GM23338 (cell line): ENCODE results near the gene OSBPL3. TPM values are rescaled to one million over a fixed set of nuclear protein-coding genes. Genes with fewer than 3 reads are reported as not detected.

ENCODE experiments used
- ATAC-seq: fragments of 200-7000 bp; cut with Tn5 transposase; 3 replicates; pipeline ENCODE4 v1.9.1; 2020
- DNase-seq: peaks from one replicate; pipeline ENCODE4 v3.0.0-alpha.2; 2015; ENCODE audit warnings: low spot score
- H2AFZ ChIP-seq: fragments of 200-600 bp; sonication (generic); 2 replicates; pipeline ENCODE4 v1.8.0; 2016; ENCODE audit warnings: antibody characterized with exemption, mild to moderate bottlenecking, moderate library complexity
- H3F3A ChIP-seq: fragments of 200-600 bp; sonication (generic); replicated peaks from 2 replicates; pipeline ENCODE4 v1.8.0; 2017; ENCODE audit warnings: antibody characterized with exemption, mixed run types, low read depth
- H3K27ac ChIP-seq: fragments of 200-600 bp; sonication (generic); 2 replicates; pipeline ENCODE4 v1.6.1; 2016; ENCODE audit warnings: low read depth
- H3K27me3 ChIP-seq: fragments of 200-600 bp; sonication (generic); 2 replicates; pipeline ENCODE4 v1.8.0; 2016; ENCODE audit warnings: mild to moderate bottlenecking, mixed run types, moderate library complexity; ENCODE audit not compliant: insufficient read depth
- H3K36me3 ChIP-seq: fragments of 200-600 bp; sonication (generic); 2 replicates; pipeline ENCODE4 v1.8.0; 2016; ENCODE audit warnings: mild to moderate bottlenecking; ENCODE audit not compliant: insufficient read depth
- H3K4me1 ChIP-seq: fragments of 200-600 bp; sonication (generic); 2 replicates; pipeline ENCODE4 v1.8.0; 2016; ENCODE audit warnings: mild to moderate bottlenecking, moderate library complexity; ENCODE audit not compliant: insufficient read depth
- H3K4me2 ChIP-seq: fragments of 200-600 bp; sonication (generic); 2 replicates; pipeline ENCODE4 v1.7.1; 2017; ENCODE audit warnings: mixed run types
- H3K4me3 ChIP-seq: fragments of 200-600 bp; sonication (generic); 2 replicates; pipeline ENCODE4 v1.6.1; 2016; ENCODE audit warnings: mixed run types
- H3K79me2 ChIP-seq: fragments of 200-600 bp; sonication (generic); replicated peaks from 2 replicates; pipeline ENCODE4 v1.8.0; 2017; ENCODE audit warnings: mild to moderate bottlenecking; ENCODE audit not compliant: insufficient read depth
- H3K9me2 ChIP-seq: fragments of 200-600 bp; sonication (generic); 2 replicates; pipeline ENCODE4 v1.8.0; 2017; ENCODE audit not compliant: insufficient read depth
- H4K20me1 ChIP-seq: fragments of 200-600 bp; sonication (generic); replicated peaks from 2 replicates; pipeline ENCODE4 v1.8.0; 2017; ENCODE audit warnings: mild to moderate bottlenecking; ENCODE audit not compliant: insufficient read depth
- H3K27ac Mint-ChIP-seq: 2 replicates; pipeline ENCODE4 v1.8.0; 2020; ENCODE audit warnings: inconsistent platforms, mild to moderate bottlenecking, moderate library complexity, mixed read lengths
- H3K27me3 Mint-ChIP-seq: 3 replicates; pipeline ENCODE4 v1.8.0; 2022; ENCODE audit warnings: low read depth, mild to moderate bottlenecking, moderate library complexity, mixed read lengths, inconsistent platforms; ENCODE audit not compliant: insufficient read depth, poor library complexity
- H3K36me3 Mint-ChIP-seq: 3 replicates; pipeline ENCODE4 v1.8.0; 2021; ENCODE audit warnings: low read depth, mild to moderate bottlenecking, inconsistent platforms, moderate library complexity, mixed read lengths
- H3K4me1 Mint-ChIP-seq: 3 replicates; pipeline ENCODE4 v1.8.0; 2020; ENCODE audit warnings: mild to moderate bottlenecking, inconsistent platforms, mixed read lengths
- H3K4me3 Mint-ChIP-seq: 3 replicates; pipeline ENCODE4 v1.8.0; 2021; ENCODE audit warnings: moderate library complexity, mild to moderate bottlenecking, inconsistent platforms, mixed read lengths
- H3K9me3 Mint-ChIP-seq: 3 replicates; pipeline ENCODE4 v1.8.0; 2020; ENCODE audit warnings: moderate library complexity, mild to moderate bottlenecking, inconsistent platforms, mixed read lengths
- CTCF ChIP-seq, 2 experiments: fragments of 200-600 bp in 1 of 2; sonication (generic) in 1 of 2; conservative IDR thresholded peaks; 2 replicates each; pipeline versions ENCODE4 v1.5.1 to v1.6.1; 2016 to 2017; ENCODE audit warnings: antibody characterized with exemption in 2 of 2, low read depth in 2 of 2, mild to moderate bottlenecking in 2 of 2, moderate library complexity in 1 of 2
- EZH2 ChIP-seq: fragments of 200-600 bp; sonication (generic); IDR thresholded peaks from one replicate; pipeline ENCODE4 v1.8.0; 2017; ENCODE audit warnings: antibody characterized with exemption, mild to moderate bottlenecking, low read depth; ENCODE audit not compliant: unreplicated experiment
- EZH2phosphoT487 ChIP-seq: fragments of 200-600 bp; sonication (generic); IDR thresholded peaks from one replicate; pipeline ENCODE4 v1.8.1; 2018; ENCODE audit warnings: antibody characterized with exemption; ENCODE audit not compliant: unreplicated experiment
- NANOG ChIP-seq: IDR thresholded peaks from 2 replicates; pipeline ENCODE4 v1.6.1; 2016; ENCODE audit warnings: antibody characterized with exemption, borderline replicate concordance
- POLR2AphosphoS5 ChIP-seq: IDR thresholded peaks from 2 replicates; pipeline ENCODE4 v1.6.1; 2016; ENCODE audit warnings: antibody characterized with exemption, low read depth
- STAT1 ChIP-seq: IDR thresholded peaks from one replicate; pipeline ENCODE4 v1.6.1; 2016; ENCODE audit warnings: antibody characterized with exemption; ENCODE audit not compliant: unreplicated experiment
- ZNF114 ChIP-seq: fragments of 250-450 bp; sonication (Bioruptor Pico); IDR thresholded peaks from 2 replicates; pipeline ENCODE4 v1.5.0; 2020; ENCODE audit warnings: mild to moderate bottlenecking, moderate library complexity
- ZNF331 ChIP-seq: fragments of 250-450 bp; sonication (Bioruptor Pico); IDR thresholded peaks from 2 replicates; pipeline ENCODE4 v1.5.0; 2020; ENCODE audit warnings: low read depth, mild to moderate bottlenecking, moderate library complexity
- ZNF462 ChIP-seq: fragments of 250-450 bp; sonication (Bioruptor Pico); IDR thresholded peaks from 2 replicates; pipeline ENCODE4 v1.5.0; 2020; ENCODE audit warnings: mild to moderate bottlenecking, moderate library complexity
- polyA plus RNA-seq: library from polyadenylated mRNA; unstranded; fragments of >200 nt; fragmentation: Nextera tagmentation; extraction: Ambion mirVana; gene quantifications from 2 replicates; pipeline ENCODE4 v1.2.1, GENCODE V29; 2016
- total RNA-seq: library from RNA; depleted of rRNA; stranded (reverse); fragments of >200 nt; shearing (Covaris generic); gene quantifications from 2 replicates; pipeline ENCODE4 v1.2.3, GENCODE V29; 2014
- TF ChIP-seq, protein P1 (sequence below): IDR thresholded peaks from 2 replicates; pipeline ENCODE4 v1.6.1; 2016; ENCODE audit warnings: antibody characterized with exemption
- TF ChIP-seq, protein P2 (sequence below): IDR thresholded peaks from one replicate; pipeline ENCODE4 v1.6.1; 2018; ENCODE audit warnings: antibody characterized with exemption; ENCODE audit not compliant: unreplicated experiment

OSBPL3 gene
- total and polyA plus RNA-seq, 2 experiments from 2014 or later: 7.2 to 15.7 TPM

DNA sequence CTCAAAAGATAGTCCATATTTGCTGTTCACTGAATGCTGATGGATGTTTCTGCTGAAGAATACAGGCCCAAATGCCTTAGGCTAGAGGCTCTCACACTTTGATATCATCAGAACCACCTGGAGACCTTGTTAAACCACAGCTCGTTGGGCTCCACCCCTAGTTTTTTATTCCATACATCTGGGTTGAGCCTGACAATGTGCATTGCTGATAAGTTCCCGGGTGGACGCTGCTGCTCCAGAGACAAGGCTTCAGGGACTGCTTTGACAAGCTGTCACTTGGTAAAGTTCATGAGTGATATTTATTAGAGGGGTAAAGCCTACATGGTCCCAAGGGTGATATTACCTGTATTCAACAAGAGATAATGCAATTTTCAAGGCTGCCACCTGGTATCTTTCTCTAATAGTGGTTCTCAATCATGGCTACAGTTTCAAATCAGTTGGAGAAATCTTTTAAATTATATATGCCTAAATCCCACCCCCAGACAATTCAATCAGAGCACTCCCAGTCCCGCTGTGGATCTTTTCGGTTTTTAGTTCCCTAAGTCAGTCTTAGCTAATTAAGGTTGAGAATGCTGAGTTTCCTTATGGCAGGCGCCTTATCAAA, 115.7 kb downstream of the OSBPL3 start:
- ATAC-seq: no peak
- H3K9me2 ChIP-seq: no peaks in the 10 kb centered on the region
- H2AFZ ChIP-seq: no peak overlapping the region
- Mint-ChIP-seq H3K4me1 (peaks cover 3% of the 10 kb centered on the region; the same call in 2 of the 3 replicates), H3K27me3 (peaks cover 2% of the 10 kb centered on the region), H3K27ac (no peak overlapping the region), H3K4me3 (no peak overlapping the region), H3K9me3 (no peaks in the 10 kb centered on the region), H3K36me3 (peaks cover 23% of the 10 kb centered on the region)
- H3K4me2 ChIP-seq: no peak overlapping the region
- TF ChIP-seq EZH2 (no peak), ZNF114 (CRISPR knock-in tag) (no peak), NANOG (no peak), ZNF331 (no peak), ZNF462 (CRISPR knock-in tag) (no peak), STAT1 (no peak), POLR2AphosphoS5 (no peak), EZH2phosphoT487 (no peak), CTCF (conservative IDR thresholded peaks at IDR 0.05; ENCODE audit: low read depth in 2 of 2) (no peak)
- TF ChIP-seq, protein P1, sequence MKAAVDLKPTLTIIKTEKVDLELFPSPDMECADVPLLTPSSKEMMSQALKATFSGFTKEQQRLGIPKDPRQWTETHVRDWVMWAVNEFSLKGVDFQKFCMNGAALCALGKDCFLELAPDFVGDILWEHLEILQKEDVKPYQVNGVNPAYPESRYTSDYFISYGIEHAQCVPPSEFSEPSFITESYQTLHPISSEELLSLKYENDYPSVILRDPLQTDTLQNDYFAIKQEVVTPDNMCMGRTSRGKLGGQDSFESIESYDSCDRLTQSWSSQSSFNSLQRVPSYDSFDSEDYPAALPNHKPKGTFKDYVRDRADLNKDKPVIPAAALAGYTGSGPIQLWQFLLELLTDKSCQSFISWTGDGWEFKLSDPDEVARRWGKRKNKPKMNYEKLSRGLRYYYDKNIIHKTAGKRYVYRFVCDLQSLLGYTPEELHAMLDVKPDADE: no peak
- TF ChIP-seq, protein P2, sequence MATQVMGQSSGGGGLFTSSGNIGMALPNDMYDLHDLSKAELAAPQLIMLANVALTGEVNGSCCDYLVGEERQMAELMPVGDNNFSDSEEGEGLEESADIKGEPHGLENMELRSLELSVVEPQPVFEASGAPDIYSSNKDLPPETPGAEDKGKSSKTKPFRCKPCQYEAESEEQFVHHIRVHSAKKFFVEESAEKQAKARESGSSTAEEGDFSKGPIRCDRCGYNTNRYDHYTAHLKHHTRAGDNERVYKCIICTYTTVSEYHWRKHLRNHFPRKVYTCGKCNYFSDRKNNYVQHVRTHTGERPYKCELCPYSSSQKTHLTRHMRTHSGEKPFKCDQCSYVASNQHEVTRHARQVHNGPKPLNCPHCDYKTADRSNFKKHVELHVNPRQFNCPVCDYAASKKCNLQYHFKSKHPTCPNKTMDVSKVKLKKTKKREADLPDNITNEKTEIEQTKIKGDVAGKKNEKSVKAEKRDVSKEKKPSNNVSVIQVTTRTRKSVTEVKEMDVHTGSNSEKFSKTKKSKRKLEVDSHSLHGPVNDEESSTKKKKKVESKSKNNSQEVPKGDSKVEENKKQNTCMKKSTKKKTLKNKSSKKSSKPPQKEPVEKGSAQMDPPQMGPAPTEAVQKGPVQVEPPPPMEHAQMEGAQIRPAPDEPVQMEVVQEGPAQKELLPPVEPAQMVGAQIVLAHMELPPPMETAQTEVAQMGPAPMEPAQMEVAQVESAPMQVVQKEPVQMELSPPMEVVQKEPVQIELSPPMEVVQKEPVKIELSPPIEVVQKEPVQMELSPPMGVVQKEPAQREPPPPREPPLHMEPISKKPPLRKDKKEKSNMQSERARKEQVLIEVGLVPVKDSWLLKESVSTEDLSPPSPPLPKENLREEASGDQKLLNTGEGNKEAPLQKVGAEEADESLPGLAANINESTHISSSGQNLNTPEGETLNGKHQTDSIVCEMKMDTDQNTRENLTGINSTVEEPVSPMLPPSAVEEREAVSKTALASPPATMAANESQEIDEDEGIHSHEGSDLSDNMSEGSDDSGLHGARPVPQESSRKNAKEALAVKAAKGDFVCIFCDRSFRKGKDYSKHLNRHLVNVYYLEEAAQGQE: no peak
- no peak for DNase-seq
- H3K79me2 ChIP-seq: no peaks in the 10 kb centered on the region
- H3K4me3 ChIP-seq: no peak overlapping the region
- H3K27ac ChIP-seq: no peak overlapping the region
- no peaks in the 10 kb centered on the region for H3K4me1 ChIP-seq
- no peaks in the 10 kb centered on the region for H3K27me3 ChIP-seq
- no peaks in the 10 kb centered on the region for H4K20me1 ChIP-seq
- no peaks in the 10 kb centered on the region for H3K36me3 ChIP-seq
- H3F3A ChIP-seq: no peaks in the 10 kb centered on the region
